ENCODE data around the gene MON2. TPM values are rescaled to one million over a fixed set of nuclear protein-coding genes. Genes with fewer than 3 reads are reported as not detected.
A peak's percentile ranks its signal among the peaks of the same experiment; 100 is the strongest.

The MON2 gene
- total RNA-seq, 4 donors from 2014 or later = 54.3 to 212 (median 61.9) TPM

GRCh38 chr12:62631471-62632410, 165.1 kb downstream of the MON2 start:
- DNase-seq (ENCODE audit: low spot score in 2 of 2) = peak; percentile 75 to 83
- WGBS = 2% methylated on average over 21 of the region's 58 CpGs
- TF ChIP-seq, protein P1, sequence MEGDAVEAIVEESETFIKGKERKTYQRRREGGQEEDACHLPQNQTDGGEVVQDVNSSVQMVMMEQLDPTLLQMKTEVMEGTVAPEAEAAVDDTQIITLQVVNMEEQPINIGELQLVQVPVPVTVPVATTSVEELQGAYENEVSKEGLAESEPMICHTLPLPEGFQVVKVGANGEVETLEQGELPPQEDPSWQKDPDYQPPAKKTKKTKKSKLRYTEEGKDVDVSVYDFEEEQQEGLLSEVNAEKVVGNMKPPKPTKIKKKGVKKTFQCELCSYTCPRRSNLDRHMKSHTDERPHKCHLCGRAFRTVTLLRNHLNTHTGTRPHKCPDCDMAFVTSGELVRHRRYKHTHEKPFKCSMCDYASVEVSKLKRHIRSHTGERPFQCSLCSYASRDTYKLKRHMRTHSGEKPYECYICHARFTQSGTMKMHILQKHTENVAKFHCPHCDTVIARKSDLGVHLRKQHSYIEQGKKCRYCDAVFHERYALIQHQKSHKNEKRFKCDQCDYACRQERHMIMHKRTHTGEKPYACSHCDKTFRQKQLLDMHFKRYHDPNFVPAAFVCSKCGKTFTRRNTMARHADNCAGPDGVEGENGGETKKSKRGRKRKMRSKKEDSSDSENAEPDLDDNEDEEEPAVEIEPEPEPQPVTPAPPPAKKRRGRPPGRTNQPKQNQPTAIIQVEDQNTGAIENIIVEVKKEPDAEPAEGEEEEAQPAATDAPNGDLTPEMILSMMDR (IDR thresholded peaks at IDR 0.05) = peak in 1 of 2 donors; percentile 20
- TF ChIP-seq POLR2A (IDR thresholded peaks at IDR 0.05) = no peak
- TF ChIP-seq POLR2AphosphoS5 (IDR thresholded peaks at IDR 0.05) = peak in 1 of 3 donors; percentile 31
- H3K4me1 ChIP-seq = peaks cover 20% of the 10 kb centered on the region
- peak overlapping the region; percentile 55 for H3K4me3 ChIP-seq
- H3K27me3 ChIP-seq = no peaks in the 10 kb centered on the region
- H3K36me3 ChIP-seq = no peaks in the 10 kb centered on the region
- no peaks in the 10 kb centered on the region for H3K9me3 ChIP-seq
- peak overlapping the region; percentile 78 for H3K27ac ChIP-seq

- H3K27me3 ChIP-seq = no peaks in the 10 kb centered on the region
- TF ChIP-seq EP300 (IDR thresholded peaks at IDR 0.05) (no peak), POLR2A (IDR thresholded peaks at IDR 0.05) (no peak), POLR2AphosphoS5 (IDR thresholded peaks at IDR 0.05) (no peak)
- TF ChIP-seq, protein P1 (IDR thresholded peaks at IDR 0.05) = no peak
- no peaks in the 10 kb centered on the region for H3K36me3 ChIP-seq
- peak; percentile 77 to 84 for DNase-seq (ENCODE audit: low spot score in 2 of 2)
- 3% methylated on average over 19 of the region's 22 CpGs for WGBS
- peak overlapping the region; percentile 78 for H3K27ac ChIP-seq
- H3K9me3 ChIP-seq = no peaks in the 10 kb centered on the region
- peak overlapping the region; percentile 55 for H3K4me3 ChIP-seq
- H3K4me1 ChIP-seq = peaks cover 20% of the 10 kb centered on the region
Measured at GRCh38 chr12:62632411-62632918, 165.8 kb downstream of the MON2 start.

- Histone ChIP-seq H3K36me3 (no peaks in the 10 kb centered on the region), H3K9me3 (no peaks in the 10 kb centered on the region), H3K27me3 (no peaks in the 10 kb centered on the region), H3K4me1 (peaks cover 20% of the 10 kb centered on the region), H3K4me3 (no peak overlapping the region), H3K27ac (no peak overlapping the region)
- no peak for DNase-seq (ENCODE audit: low spot score in 2 of 2)
- TF ChIP-seq EP300 (IDR thresholded peaks at IDR 0.05) = no peak
- TF ChIP-seq, protein P1 (IDR thresholded peaks at IDR 0.05) = no peak
- TF ChIP-seq POLR2A (IDR thresholded peaks at IDR 0.05) = no peak
- no peak for TF ChIP-seq POLR2AphosphoS5 (IDR thresholded peaks at IDR 0.05)
- 59% methylated on average over 1 of the region's 1 CpG for WGBS
Measured at GRCh38 chr12:62635649-62636048, 169.0 kb downstream of the MON2 start.

DNA sequence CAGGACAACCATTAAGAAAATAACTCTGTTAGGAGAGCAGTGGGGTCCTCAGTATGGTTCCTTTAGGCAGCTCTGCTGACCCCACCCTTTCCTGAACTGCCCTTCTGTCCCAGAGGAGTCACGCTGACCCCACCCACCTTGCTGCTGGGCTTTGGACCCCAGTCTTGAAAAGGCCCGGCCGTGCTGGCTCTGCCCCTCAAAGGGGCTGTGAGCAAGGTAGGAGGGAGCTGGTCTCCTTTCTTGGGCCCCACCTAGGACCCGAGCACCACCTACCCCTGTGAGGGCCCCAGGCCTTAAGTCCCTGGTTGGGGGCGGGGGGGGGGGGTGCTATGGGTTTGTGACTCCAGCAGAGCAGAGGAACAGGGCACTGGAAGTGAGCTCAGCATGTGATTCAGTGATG, 171.1 kb downstream of the MON2 start:
- 98% methylated on average over 5 of the region's 5 CpGs for WGBS
- Histone ChIP-seq H3K27ac (no peak overlapping the region), H3K27me3 (no peaks in the 10 kb centered on the region), H3K4me1 (peaks cover 5% of the 10 kb centered on the region), H3K9me3 (no peaks in the 10 kb centered on the region), H3K36me3 (no peaks in the 10 kb centered on the region), H3K4me3 (no peak overlapping the region)
- TF ChIP-seq, protein P1 (IDR thresholded peaks at IDR 0.05) = no peak
- TF ChIP-seq POLR2A (IDR thresholded peaks at IDR 0.05) = no peak
- no peak for TF ChIP-seq POLR2AphosphoS5 (IDR thresholded peaks at IDR 0.05)
- TF ChIP-seq EP300 (IDR thresholded peaks at IDR 0.05) = no peak
- DNase-seq (ENCODE audit: low spot score in 2 of 2) = no peak

DNA sequence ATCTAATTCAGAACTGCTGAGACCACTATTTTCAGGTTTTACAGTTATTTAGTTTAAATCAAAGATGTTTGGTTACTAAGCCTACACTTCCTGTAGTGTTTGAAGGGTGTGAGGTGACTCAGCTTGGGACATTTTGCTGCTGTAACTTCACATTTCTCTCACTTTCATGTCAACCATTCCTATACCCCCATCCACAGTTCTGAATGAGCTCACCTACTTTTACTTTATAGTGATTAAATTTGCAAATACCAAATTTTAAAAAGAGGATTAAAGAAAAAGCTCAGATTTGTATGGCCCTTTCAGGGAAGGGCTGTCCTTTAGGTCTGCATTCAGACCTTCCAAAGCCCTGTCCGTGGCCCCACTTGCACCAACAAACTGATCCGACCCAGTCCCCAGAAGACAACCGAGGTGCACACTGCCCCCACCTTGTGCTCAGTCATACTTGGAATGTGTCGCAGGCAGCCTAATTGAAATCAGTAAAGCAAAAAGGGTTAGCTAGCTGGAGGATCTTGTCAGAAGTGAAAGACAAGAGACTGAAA, 174.4 kb downstream of the MON2 start:
- no peak for DNase-seq (ENCODE audit: low spot score in 2 of 2)
- WGBS = 60% methylated on average over 4 of the region's 4 CpGs

More for the DNA sequence above, 174.4 kb downstream of the MON2 start:
- Histone ChIP-seq H3K9me3 (no peaks in the 10 kb centered on the region), H3K27ac (no peak overlapping the region), H3K4me3 (no peak overlapping the region), H3K27me3 (no peaks in the 10 kb centered on the region), H3K4me1 (no peaks in the 10 kb centered on the region), H3K36me3 (no peaks in the 10 kb centered on the region)
- TF ChIP-seq EP300 (IDR thresholded peaks at IDR 0.05) (no peak), POLR2A (IDR thresholded peaks at IDR 0.05) (no peak), POLR2AphosphoS5 (IDR thresholded peaks at IDR 0.05) (no peak)
- TF ChIP-seq, protein P1 (IDR thresholded peaks at IDR 0.05) = no peak
